OCI-LY1 (cell line): Measurements from ENCODE around the gene RBM28.

Source experiments
- H2AFZ ChIP-seq: fragments of 200-600 bp; sonication (generic), shearing (Covaris generic); 2 replicates; pipeline ENCODE4 v1.6.0; 2014; ENCODE audit warnings: antibody characterized with exemption, mild to moderate bottlenecking, low read length
- H3F3A ChIP-seq: fragments of 200-600 bp; sonication (generic), shearing (Covaris generic); 2 replicates; pipeline ENCODE4 v1.6.0; 2014; ENCODE audit warnings: mild to moderate bottlenecking, antibody characterized with exemption, low read length, moderate library complexity; ENCODE audit not compliant: insufficient read depth
- H3K27ac ChIP-seq: fragments of 200-600 bp; sonication (generic); 2 replicates; pipeline ENCODE4 v1.5.1; 2014; ENCODE audit warnings: low read length, mixed run types, mild to moderate bottlenecking, low read depth; ENCODE audit not compliant: poor library complexity, severe bottlenecking
- H3K27me3 ChIP-seq: fragments of 200-600 bp; sonication (generic); 2 replicates; pipeline ENCODE4 v1.6.0; 2014; ENCODE audit warnings: antibody characterized with exemption, mild to moderate bottlenecking, low read length, moderate library complexity; ENCODE audit not compliant: insufficient read depth
- H3K36me3 ChIP-seq: fragments of 200-600 bp; sonication (generic); 2 replicates; pipeline ENCODE4 v1.6.1; 2014; ENCODE audit warnings: mild to moderate bottlenecking, antibody characterized with exemption, low read length, moderate library complexity, mixed read lengths; ENCODE audit not compliant: insufficient read depth
- H3K4me1 ChIP-seq: fragments of 200-600 bp; sonication (generic); 2 replicates; pipeline ENCODE4 v1.5.1; 2014; ENCODE audit warnings: mild to moderate bottlenecking, low read length, moderate library complexity; ENCODE audit not compliant: insufficient read depth, severe bottlenecking
- H3K4me2 ChIP-seq: fragments of 200-600 bp; sonication (generic), shearing (Covaris generic); 2 replicates; pipeline ENCODE4 v1.6.1; 2014; ENCODE audit warnings: low read length
- H3K4me3 ChIP-seq: fragments of 200-600 bp; sonication (generic); 2 replicates; pipeline ENCODE4 v1.5.1; 2014; ENCODE audit warnings: low read length, low read depth, mild to moderate bottlenecking, mixed read lengths; ENCODE audit not compliant: poor library complexity, severe bottlenecking
- H3K79me2 ChIP-seq: fragments of 200-600 bp; shearing (Covaris generic); 2 replicates; pipeline ENCODE4 v1.6.1; 2016; ENCODE audit warnings: mixed run types, low read length, mixed read lengths; ENCODE audit not compliant: insufficient read depth
- H3K9ac ChIP-seq: fragments of 200-600 bp; sonication (generic), shearing (Covaris generic); 2 replicates; pipeline ENCODE4 v1.6.1; 2014; ENCODE audit warnings: mild to moderate bottlenecking, low read length, mixed read lengths
- H3K9me2 ChIP-seq: fragments of 200-600 bp; sonication (generic), shearing (Covaris generic); 2 replicates; pipeline ENCODE4 v1.6.1; 2014; ENCODE audit warnings: low read depth, mild to moderate bottlenecking, low read length, mixed read lengths
- H3K9me3 ChIP-seq: fragments of 200-600 bp; shearing (Covaris generic); 2 replicates; pipeline ENCODE4 v1.6.1; 2014; ENCODE audit warnings: low read length, mixed read lengths
- H4K20me1 ChIP-seq: fragments of 200-600 bp; sonication (generic), shearing (Covaris generic); 2 replicates; pipeline ENCODE4 v1.6.0; 2016; ENCODE audit warnings: mild to moderate bottlenecking, low read length; ENCODE audit not compliant: insufficient read depth
- CTCF ChIP-seq: fragments of 200-600 bp; sonication (generic), shearing (Covaris generic); IDR thresholded peaks from 2 replicates; pipeline ENCODE4 v1.5.1; 2017; ENCODE audit warnings: mild to moderate bottlenecking, antibody characterized with exemption, low read length, moderate library complexity, mixed read lengths
- EZH2 ChIP-seq: fragments of 200-600 bp; sonication (generic), shearing (Covaris generic); IDR thresholded peaks from 2 replicates; pipeline ENCODE4 v1.8.0; 2017; ENCODE audit warnings: borderline replicate concordance, mixed run types, mild to moderate bottlenecking, antibody characterized with exemption, low read length, moderate library complexity, mixed read lengths

RBM28 gene

DNA sequence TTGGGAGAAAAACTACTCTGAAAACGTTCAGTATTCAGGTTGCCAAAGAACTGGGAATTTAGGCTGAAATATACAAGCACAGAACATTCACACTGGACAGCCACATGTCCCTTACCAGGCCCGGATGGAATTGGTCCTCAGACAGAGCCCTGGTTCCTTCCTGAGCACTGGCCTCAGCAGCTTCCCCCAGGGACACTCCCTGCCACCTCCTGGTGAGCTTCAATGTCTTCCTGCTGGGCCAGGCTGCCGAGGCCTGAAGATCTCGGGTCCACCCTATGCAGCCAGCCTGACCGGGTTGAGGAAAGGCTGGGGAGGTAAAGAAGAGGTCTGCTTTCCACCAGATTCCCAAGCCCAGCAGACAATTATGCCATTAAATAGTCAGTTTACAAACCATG is 77.8 kb downstream of the RBM28 start:
- no peak for TF ChIP-seq EZH2
- no peak for TF ChIP-seq CTCF
- no peak overlapping the region for H2AFZ ChIP-seq
- no peak overlapping the region for H3K27ac ChIP-seq
- no peak overlapping the region for H3K4me2 ChIP-seq
- H3K79me2 ChIP-seq = no peaks in the 10 kb centered on the region
- no peaks in the 10 kb centered on the region for H3K36me3 ChIP-seq
- peaks cover 6% of the 10 kb centered on the region for H3K27me3 ChIP-seq
- H3K4me1 ChIP-seq = no peaks in the 10 kb centered on the region
- H3K9me3 ChIP-seq = no peaks in the 10 kb centered on the region
- no peaks in the 10 kb centered on the region for H4K20me1 ChIP-seq
- H3K9me2 ChIP-seq = no peaks in the 10 kb centered on the region
- H3F3A ChIP-seq = no peaks in the 10 kb centered on the region
- H3K9ac ChIP-seq = no peak overlapping the region
- H3K4me3 ChIP-seq = no peak overlapping the region

DNA sequence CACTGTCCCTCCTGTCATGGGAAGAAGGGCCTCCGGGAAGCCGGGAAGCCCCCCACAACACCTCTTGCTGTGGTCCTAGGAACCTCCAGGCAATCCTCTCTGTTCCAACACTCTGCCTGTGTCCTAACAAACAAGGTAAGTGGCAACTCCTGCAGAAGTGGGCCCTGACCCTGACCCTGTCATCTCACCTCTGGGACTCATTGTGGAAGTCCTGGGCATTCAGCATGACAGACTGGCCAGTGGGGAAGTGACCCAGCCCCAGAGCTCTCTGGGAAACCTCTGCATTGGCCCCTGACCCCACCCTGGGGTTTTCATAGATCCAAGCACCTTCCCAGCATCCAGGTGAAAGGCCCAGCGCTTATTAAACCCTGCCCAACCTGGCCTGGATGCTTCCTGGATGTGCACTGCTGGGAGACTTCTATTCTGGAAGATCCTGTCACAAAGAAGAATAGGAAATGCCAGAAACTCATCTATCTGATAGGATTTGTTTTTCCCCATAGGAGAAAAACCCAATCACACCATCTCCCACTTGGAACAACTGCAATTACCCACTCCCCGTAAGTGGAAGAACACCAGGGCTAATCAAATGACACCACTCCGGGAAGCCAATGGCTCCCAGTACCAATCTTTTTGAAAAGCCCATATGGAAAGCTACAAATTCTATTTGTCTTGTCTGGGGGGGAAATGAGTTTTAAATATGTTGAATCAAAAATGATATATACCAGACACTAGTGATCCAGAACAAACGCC is 78.4 kb downstream of the RBM28 start:
- Histone ChIP-seq H3K4me1 (no peaks in the 10 kb centered on the region), H3K4me3 (no peak overlapping the region), H4K20me1 (no peaks in the 10 kb centered on the region), H3K9me2 (no peaks in the 10 kb centered on the region), H3K27me3 (peaks cover 6% of the 10 kb centered on the region; the same call in 1 of the 2 replicates), H3K9ac (no peak overlapping the region), H3K9me3 (no peaks in the 10 kb centered on the region), H2AFZ (no peak overlapping the region), H3K27ac (no peak overlapping the region), H3K36me3 (no peaks in the 10 kb centered on the region), H3K79me2 (no peaks in the 10 kb centered on the region), H3K4me2 (no peak overlapping the region), H3F3A (no peaks in the 10 kb centered on the region)
- TF ChIP-seq CTCF (no peak), EZH2 (no peak)

DNA sequence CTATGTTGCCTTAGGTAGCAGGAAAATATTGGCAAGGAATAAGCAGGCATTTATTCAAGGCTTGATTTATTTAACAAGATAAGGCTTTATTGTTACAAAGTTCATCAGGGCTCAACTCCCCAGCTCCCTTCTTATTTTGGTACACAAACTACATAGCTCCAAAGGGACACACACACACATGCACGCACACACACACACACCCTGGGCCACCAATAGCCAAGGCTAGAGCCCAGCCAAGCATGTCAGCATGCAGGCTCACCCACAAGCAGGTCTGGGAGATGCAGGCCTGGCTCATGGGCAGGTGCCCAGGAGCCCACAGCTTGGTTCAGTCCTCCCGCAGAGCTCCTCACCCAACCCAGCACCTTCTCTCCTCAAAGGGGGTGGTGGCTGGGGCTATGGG is 79.2 kb downstream of the RBM28 start:
- H3K9ac ChIP-seq = no peak overlapping the region
- no peak for TF ChIP-seq EZH2
- no peak for TF ChIP-seq CTCF
- H3K4me3 ChIP-seq = no peak overlapping the region
- H3K27me3 ChIP-seq = peaks cover 6% of the 10 kb centered on the region; the same call in 1 of the 2 replicates
- H3K4me1 ChIP-seq = no peaks in the 10 kb centered on the region
- H3F3A ChIP-seq = no peaks in the 10 kb centered on the region
- H3K79me2 ChIP-seq = no peaks in the 10 kb centered on the region
- no peaks in the 10 kb centered on the region for H3K9me3 ChIP-seq
- no peaks in the 10 kb centered on the region for H4K20me1 ChIP-seq
- no peak overlapping the region for H3K4me2 ChIP-seq
- H3K27ac ChIP-seq = no peak overlapping the region
- no peaks in the 10 kb centered on the region for H3K36me3 ChIP-seq
- no peaks in the 10 kb centered on the region for H3K9me2 ChIP-seq
- H2AFZ ChIP-seq = no peak overlapping the region
